ENCODE measurements around the gene B3GALT4. TPM values are rescaled to one million over a fixed set of nuclear protein-coding genes. Genes with fewer than 3 reads are reported as not detected.

B3GALT4 gene
- total and polyA plus RNA-seq, 4 experiments from 2014 or later: 22.2 to 46.7 (median 36.9) TPM

GRCh38 chr6:33299237-33299944 lies 22.5 kb downstream of the B3GALT4 start:
- Mint-ChIP-seq H3K27me3 (peaks cover 0 to 4% of the 10 kb centered on the region in 2 donors), H3K4me1 (peaks cover 22 to 42% (median 31%) of the 10 kb centered on the region in 4 donors), H3K9me3 (peaks cover 0 to 2% (median 0%) of the 10 kb centered on the region in 8 donors), H3K4me3 (peak overlapping the region; percentile 99), H3K36me3 (peaks cover 21 to 55% of the 10 kb centered on the region in 2 donors), H3K27ac (peak overlapping the region; percentile 96 to 100 (median 99))
- Histone ChIP-seq H3K27me3 (ENCODE audit: insufficient read depth, low read length) (no peaks in the 10 kb centered on the region), H3K9me3 (ENCODE audit: control insufficient read depth in 1 of 2, low read length in 2 of 2) (no peaks in the 10 kb centered on the region), H3K4me3 (ENCODE audit: low read length in 2 of 2) (peak overlapping the region; percentile 71 to 97), H3K4me1 (ENCODE audit: insufficient read depth, low read length) (peaks cover 27% of the 10 kb centered on the region), H3K36me3 (ENCODE audit: insufficient read depth, low read length) (peaks cover 41% of the 10 kb centered on the region), H3K27ac (ENCODE audit: low read depth, low read length) (peak overlapping the region; percentile 94)
- CTCF ChIA-PET (ENCODE audit: partially characterized antibody): interaction anchor here (0.7 to 4.8 kb wide), 13 partner anchors 10 to 138 kb away, joined by 3 to 35 read pairs (median 5); partner anchors contain the start of genes B3GALT4, CUTA, PFDN6 and RPS18
- POLR2A ChIA-PET (ENCODE audit: partially characterized antibody): interaction anchor here (0.6 to 7.4 kb wide), 34 partner anchors 9 to 1238 kb away, joined by 3 to 150 read pairs (median 4); partner anchors contain the start of genes B3GALT4, BAK1, CUTA and HSD17B8
- intact Hi-C loops (cut with micrococcal nuclease): loop anchor here (1.0 to 2.0 kb wide), 8 partner anchors 10 to 99 kb away; partner anchors contain the start of genes B3GALT4, KIFC1, PFDN6 and RXRB
- peak; percentile 91 to 94 (median 93) for DNase-seq

- Mint-ChIP-seq H3K27me3 (peaks cover 0 to 4% of the 10 kb centered on the region in 2 donors), H3K9me3 (peaks cover 0 to 2% (median 0%) of the 10 kb centered on the region in 8 donors), H3K4me1 (peaks cover 23 to 55% (median 39%) of the 10 kb centered on the region in 4 donors), H3K4me3 (peak overlapping the region in 1 of 8 donors; percentile 15), H3K36me3 (peaks cover 21 to 62% of the 10 kb centered on the region in 2 donors), H3K27ac (peak overlapping the region in 5 of 7 donors; percentile 4 to 96 (median 59))
- intact Hi-C loops (cut with micrococcal nuclease): no loop called here
- H3K36me3 ChIP-seq (ENCODE audit: insufficient read depth, low read length): peaks cover 39% of the 10 kb centered on the region
- H3K9me3 ChIP-seq (ENCODE audit: control insufficient read depth in 1 of 2, low read length in 2 of 2): no peaks in the 10 kb centered on the region
- H3K27me3 ChIP-seq (ENCODE audit: insufficient read depth, low read length): no peaks in the 10 kb centered on the region
- H3K4me3 ChIP-seq (ENCODE audit: low read length in 2 of 2): no peak overlapping the region
- CTCF ChIA-PET (ENCODE audit: partially characterized antibody): interaction anchor here (0.6 to 4.8 kb wide), 5 partner anchors 10 to 43 kb away, joined by 3 to 35 read pairs (median 8); partner anchors contain the start of genes PFDN6, RPS18, TAPBP and VPS52
- H3K27ac ChIP-seq (ENCODE audit: low read depth, low read length): no peak overlapping the region
- POLR2A ChIA-PET (ENCODE audit: partially characterized antibody): interaction anchor here (0.9 to 7.4 kb wide), 7 partner anchors 11 to 43 kb away, joined by 3 to 117 read pairs (median 29); partner anchors contain the start of genes B3GALT4, PFDN6, RPS18 and TAPBP
- DNase-seq: no peak
- H3K4me1 ChIP-seq (ENCODE audit: insufficient read depth, low read length): peaks cover 44% of the 10 kb centered on the region
Observed at GRCh38 chr6:33301877-33302276, 25.0 kb downstream of the B3GALT4 start.

GRCh38 chr6:33304216-33304615 lies 27.3 kb downstream of the B3GALT4 start:
- Histone ChIP-seq H3K4me1 (ENCODE audit: insufficient read depth, low read length) (peaks cover 46% of the 10 kb centered on the region), H3K27ac (ENCODE audit: low read depth, low read length) (no peak overlapping the region), H3K27me3 (ENCODE audit: insufficient read depth, low read length) (no peaks in the 10 kb centered on the region), H3K4me3 (ENCODE audit: low read length in 2 of 2) (no peak overlapping the region), H3K36me3 (ENCODE audit: insufficient read depth, low read length) (peaks cover 45% of the 10 kb centered on the region), H3K9me3 (ENCODE audit: control insufficient read depth in 1 of 2, low read length in 2 of 2) (no peaks in the 10 kb centered on the region)
- H3K4me1 Mint-ChIP-seq: peaks cover 26 to 59% (median 39%) of the 10 kb centered on the region in 4 donors
- peaks cover 28 to 68% of the 10 kb centered on the region in 2 donors for H3K36me3 Mint-ChIP-seq
- H3K27ac Mint-ChIP-seq: peak overlapping the region in 4 of 7 donors; percentile 24 to 82 (median 52)
- peaks cover 0 to 2% (median 0%) of the 10 kb centered on the region in 8 donors for H3K9me3 Mint-ChIP-seq
- H3K27me3 Mint-ChIP-seq: no peaks in the 10 kb centered on the region
- DNase-seq: no peak
- CTCF ChIA-PET (ENCODE audit: partially characterized antibody): no interaction called here
- intact Hi-C loops (cut with micrococcal nuclease): no loop called here
- POLR2A ChIA-PET (ENCODE audit: partially characterized antibody): interaction anchor here (1.0 to 4.4 kb wide), 3 partner anchors 9 to 40 kb away, joined by 3 to 29 read pairs (median 7); partner anchors contain the start of genes PFDN6 and TAPBP
- H3K4me3 Mint-ChIP-seq: no peak overlapping the region

- Mint-ChIP-seq H3K27ac (peak overlapping the region in 3 of 7 donors; percentile 7 to 67 (median 57)), H3K36me3 (peaks cover 28 to 60% of the 10 kb centered on the region in 2 donors), H3K27me3 (no peaks in the 10 kb centered on the region), H3K4me3 (no peak overlapping the region), H3K9me3 (no peaks in the 10 kb centered on the region), H3K4me1 (peaks cover 21 to 50% (median 34%) of the 10 kb centered on the region in 4 donors)
- ChIA-PET CTCF (ENCODE audit: partially characterized antibody) (interaction anchor here (1.3 kb wide), 1 partner anchor 12 kb away, joined by 3 read pairs; no protein-coding TSS in a partner anchor), POLR2A (ENCODE audit: partially characterized antibody) (interaction anchor here (1.0 to 2.0 kb wide), 2 partner anchors 15 to 39 kb away, joined by 3 to 7 read pairs; partner anchors contain the start of gene PFDN6)
- DNase-seq: no peak
- Histone ChIP-seq H3K9me3 (ENCODE audit: control insufficient read depth in 1 of 2, low read length in 2 of 2) (no peaks in the 10 kb centered on the region), H3K36me3 (ENCODE audit: insufficient read depth, low read length) (peaks cover 45% of the 10 kb centered on the region), H3K4me1 (ENCODE audit: insufficient read depth, low read length) (peaks cover 45% of the 10 kb centered on the region), H3K27ac (ENCODE audit: low read depth, low read length) (no peak overlapping the region), H3K4me3 (ENCODE audit: low read length in 2 of 2) (no peak overlapping the region), H3K27me3 (ENCODE audit: insufficient read depth, low read length) (no peaks in the 10 kb centered on the region)
- intact Hi-C loops (cut with micrococcal nuclease): no loop called here
Observed at GRCh38 chr6:33305052-33305451, 28.1 kb downstream of the B3GALT4 start.

- peaks cover 22 to 50% (median 35%) of the 10 kb centered on the region in 4 donors for H3K4me1 Mint-ChIP-seq
- H3K27ac Mint-ChIP-seq: peak overlapping the region in 5 of 7 donors; percentile 42 to 85 (median 52)
- intact Hi-C loops (cut with micrococcal nuclease): no loop called here
- no peaks in the 10 kb centered on the region for H3K9me3 Mint-ChIP-seq
- ChIA-PET CTCF (ENCODE audit: partially characterized antibody) (interaction anchor here (1.3 kb wide), 1 partner anchor 13 kb away, joined by 3 read pairs; no protein-coding TSS in a partner anchor), POLR2A (ENCODE audit: partially characterized antibody) (interaction anchor here (2.0 kb wide), 1 partner anchor 38 kb away, joined by 7 read pairs; no protein-coding TSS in a partner anchor)
- Histone ChIP-seq H3K27me3 (ENCODE audit: insufficient read depth, low read length) (no peaks in the 10 kb centered on the region), H3K9me3 (ENCODE audit: control insufficient read depth in 1 of 2, low read length in 2 of 2) (no peaks in the 10 kb centered on the region), H3K27ac (ENCODE audit: low read depth, low read length) (no peak overlapping the region), H3K36me3 (ENCODE audit: insufficient read depth, low read length) (peaks cover 45% of the 10 kb centered on the region), H3K4me1 (ENCODE audit: insufficient read depth, low read length) (peaks cover 49% of the 10 kb centered on the region), H3K4me3 (ENCODE audit: low read length in 2 of 2) (no peak overlapping the region)
- no peak overlapping the region for H3K4me3 Mint-ChIP-seq
- peaks cover 27 to 58% of the 10 kb centered on the region in 2 donors for H3K36me3 Mint-ChIP-seq
- no peaks in the 10 kb centered on the region for H3K27me3 Mint-ChIP-seq
- no peak for DNase-seq
Observed at GRCh38 chr6:33306356-33306755, 29.4 kb downstream of the B3GALT4 start.

GRCh38 chr6:33312361-33313104 lies 35.6 kb downstream of the B3GALT4 start:
- ChIA-PET POLR2A (ENCODE audit: partially characterized antibody) (interaction anchor here (0.9 to 6.4 kb wide), 16 partner anchors 9 to 341 kb away, joined by 3 to 99 read pairs (median 6); partner anchors contain the start of genes B3GALT4, PFDN6, RGL2 and RPS18), CTCF (ENCODE audit: partially characterized antibody) (interaction anchor here (0.8 to 4.3 kb wide), 7 partner anchors 9 to 116 kb away, joined by 3 to 35 read pairs (median 4); partner anchors contain the start of genes B3GALT4 and RGL2)
- DNase-seq: peak; percentile 78 to 97 (median 85)
- Histone ChIP-seq H3K27me3 (ENCODE audit: insufficient read depth, low read length) (no peaks in the 10 kb centered on the region), H3K9me3 (ENCODE audit: control insufficient read depth in 1 of 2, low read length in 2 of 2) (no peaks in the 10 kb centered on the region), H3K4me3 (ENCODE audit: low read length in 2 of 2) (peak overlapping the region; percentile 83 to 95), H3K4me1 (ENCODE audit: insufficient read depth, low read length) (peaks cover 71% of the 10 kb centered on the region), H3K36me3 (ENCODE audit: insufficient read depth, low read length) (peaks cover 7% of the 10 kb centered on the region), H3K27ac (ENCODE audit: low read depth, low read length) (peak overlapping the region; percentile 99)
- H3K27me3 Mint-ChIP-seq: no peaks in the 10 kb centered on the region
- H3K36me3 Mint-ChIP-seq: peaks cover 16 to 52% of the 10 kb centered on the region in 2 donors
- H3K4me3 Mint-ChIP-seq: peak overlapping the region; percentile 98 to 99 (median 98)
- H3K9me3 Mint-ChIP-seq: peaks cover 0 to 1% (median 0%) of the 10 kb centered on the region in 8 donors
- peaks cover 25 to 78% (median 52%) of the 10 kb centered on the region in 4 donors for H3K4me1 Mint-ChIP-seq
- intact Hi-C loops (cut with micrococcal nuclease): loop anchor here (1.0 to 2.0 kb wide), 2 partner anchors 35 to 108 kb away; partner anchors contain the start of genes B3GALT4 and HSD17B8
- peak overlapping the region; percentile 97 to 100 (median 99) for H3K27ac Mint-ChIP-seq

Measured in CD4-positive, alpha-beta memory T cell (primary cell).